HG03108 (cell line): Measurements from ENCODE around the gene SPANXN4.

Experiments used
- ATAC-seq: cut with Tn5 transposase; IDR thresholded peaks from one replicate; pipeline ENCODE4 v1.9.1; 2021; ENCODE audit warnings: moderate library complexity; ENCODE audit not compliant: unreplicated experiment

SPANXN4 gene

GRCh38 chrX:143025628-143026027 lies at the start of gene SPANXN4:
TSS of gene SPANXN4 (plus strand) at chrX:143025928. CDS start at chrX:143026015, 87 bp downstream.
- no peak for ATAC-seq

DNA sequence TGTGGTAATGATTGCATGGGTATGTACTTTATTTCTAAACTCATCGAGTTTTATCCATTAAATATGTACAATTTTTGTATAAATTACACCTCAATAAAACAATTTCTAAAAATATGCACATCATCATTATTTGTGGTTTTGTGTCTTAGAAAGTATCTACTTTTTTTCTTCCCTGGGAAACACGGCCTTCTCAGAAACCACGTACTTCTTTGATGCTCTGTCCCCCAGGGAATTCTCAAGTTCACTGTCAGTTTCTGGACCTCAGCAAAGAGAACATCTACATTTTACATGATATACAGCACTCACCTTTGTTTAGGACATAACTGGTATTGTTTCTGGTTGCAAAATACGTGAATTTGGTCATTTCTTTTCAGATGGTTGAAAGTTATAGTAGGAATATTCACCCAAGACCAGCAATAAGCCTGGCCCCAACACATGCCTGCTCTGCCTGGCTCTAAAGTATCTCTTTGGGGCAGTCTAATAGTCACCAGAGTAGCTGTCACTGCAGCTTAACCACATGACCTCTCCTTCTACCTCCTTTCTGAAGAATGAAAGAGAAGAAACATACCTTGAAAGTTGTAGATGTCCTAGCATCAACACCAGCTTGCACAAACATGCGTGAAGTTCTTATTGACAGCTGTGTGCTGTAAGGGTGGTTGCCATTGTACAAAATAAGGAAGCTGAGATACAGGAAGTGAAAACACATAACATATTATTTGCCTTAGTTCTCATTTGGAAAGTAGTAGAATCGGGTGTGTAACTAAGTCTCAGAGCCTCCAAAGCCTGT lies 48.4 kb upstream of the SPANXN4 start:
- ATAC-seq = peak; percentile 81

- peak; percentile 37 for ATAC-seq
Observed at GRCh38 chrX:142978130-142978684, 47.5 kb upstream of the SPANXN4 start.

DNA sequence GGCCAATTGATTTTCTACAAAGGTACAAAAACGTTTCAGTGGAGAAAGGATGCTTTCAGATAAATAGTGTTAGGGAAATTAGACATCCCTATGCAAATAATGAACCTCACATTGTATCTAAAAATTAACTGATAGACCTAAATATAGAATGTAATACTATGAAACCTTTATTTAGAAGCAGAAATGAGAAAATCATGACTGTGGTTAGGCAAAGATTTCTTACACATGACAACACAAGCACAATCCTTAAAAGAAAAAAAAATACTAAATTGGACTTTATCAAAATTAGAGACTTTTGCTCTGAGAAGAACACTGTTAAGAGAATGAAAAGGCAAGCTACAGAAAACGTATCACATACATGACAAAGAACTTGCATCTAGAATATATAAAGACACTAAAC lies 43.0 kb upstream of the SPANXN4 start:
- no peak for ATAC-seq

GRCh38 chrX:142994988-142995387 lies 30.7 kb upstream of the SPANXN4 start:
- ATAC-seq = no peak

DNA sequence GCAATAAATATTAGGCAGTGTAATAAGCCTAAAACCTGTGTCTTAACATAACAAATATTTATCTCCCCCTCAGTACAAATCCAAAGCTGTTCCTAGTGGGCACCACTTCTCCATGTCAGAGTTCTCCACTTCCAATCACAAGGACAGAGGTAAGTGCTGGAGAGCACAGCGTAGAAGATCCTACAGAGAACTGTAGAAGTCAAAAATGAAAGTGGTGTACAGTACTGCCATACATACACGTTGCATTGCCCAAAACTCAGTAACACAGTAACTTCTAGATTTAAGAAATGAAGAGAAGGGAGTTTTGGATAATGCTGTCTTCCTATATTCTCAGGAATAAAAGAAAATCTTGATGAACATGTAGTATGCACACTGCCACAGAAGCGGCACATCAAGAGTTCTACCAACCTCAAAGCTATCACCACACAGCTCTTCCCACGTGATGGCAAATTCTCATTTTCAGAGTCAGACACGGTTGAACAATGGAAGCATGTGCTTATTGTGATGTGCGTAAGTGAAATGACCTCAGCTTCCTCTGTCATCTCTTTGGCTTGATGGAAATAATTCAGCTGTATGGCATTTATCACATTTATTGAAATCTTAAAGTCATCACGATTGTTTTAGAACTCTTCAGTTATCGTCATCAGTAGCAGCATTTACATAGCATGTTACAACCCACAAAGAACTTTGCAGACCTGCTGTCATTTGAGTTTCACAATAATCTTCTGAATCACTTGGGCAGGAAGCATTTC lies 27.1 kb upstream of the SPANXN4 start:
- no peak for ATAC-seq

DNA sequence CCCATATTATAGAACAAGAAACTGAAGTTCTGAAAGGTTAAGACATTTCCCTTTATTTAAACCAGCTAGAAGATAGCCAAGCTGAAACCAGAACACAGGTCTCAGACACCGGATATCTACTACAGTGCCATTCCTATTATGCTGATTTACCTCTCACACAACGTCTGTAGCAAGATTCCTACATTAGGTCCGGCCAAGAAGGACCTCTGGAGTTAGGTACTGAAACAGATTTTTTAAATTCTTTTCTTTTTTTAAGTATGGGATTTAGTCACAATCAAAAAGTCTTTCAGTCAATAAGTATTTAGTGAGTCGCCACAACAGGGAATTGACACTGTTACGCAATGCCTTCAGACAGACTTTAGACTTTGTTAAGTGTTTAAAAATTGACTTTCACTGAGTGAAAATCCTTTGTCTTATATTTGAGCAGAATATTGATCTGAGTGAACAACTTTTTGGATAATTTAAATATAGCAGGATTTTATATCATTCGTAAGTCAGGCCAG lies 26.5 kb upstream of the SPANXN4 start:
- no peak for ATAC-seq

- ATAC-seq = no peak
Observed at GRCh38 chrX:143002206-143002605, 23.5 kb upstream of the SPANXN4 start.

DNA sequence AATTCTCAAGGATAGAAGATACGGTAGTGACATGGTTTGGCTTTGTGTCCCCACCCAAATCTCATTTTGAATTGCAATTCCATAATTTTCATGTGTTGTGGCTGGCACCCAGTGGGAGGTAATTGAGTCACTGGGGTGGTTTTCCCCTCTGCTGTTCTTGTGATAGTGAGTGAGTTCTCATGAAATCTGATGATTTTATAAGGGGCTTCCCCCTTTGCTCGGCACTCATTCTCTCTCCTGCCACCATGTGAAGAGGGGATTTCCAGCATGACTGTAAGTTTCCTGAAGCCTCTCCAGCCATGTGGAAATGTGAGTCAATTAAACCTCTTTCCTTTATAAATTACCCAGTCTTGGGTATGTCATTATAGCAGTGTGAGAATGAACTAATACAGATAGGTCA lies 8.5 kb upstream of the SPANXN4 start:
- no peak for ATAC-seq

DNA sequence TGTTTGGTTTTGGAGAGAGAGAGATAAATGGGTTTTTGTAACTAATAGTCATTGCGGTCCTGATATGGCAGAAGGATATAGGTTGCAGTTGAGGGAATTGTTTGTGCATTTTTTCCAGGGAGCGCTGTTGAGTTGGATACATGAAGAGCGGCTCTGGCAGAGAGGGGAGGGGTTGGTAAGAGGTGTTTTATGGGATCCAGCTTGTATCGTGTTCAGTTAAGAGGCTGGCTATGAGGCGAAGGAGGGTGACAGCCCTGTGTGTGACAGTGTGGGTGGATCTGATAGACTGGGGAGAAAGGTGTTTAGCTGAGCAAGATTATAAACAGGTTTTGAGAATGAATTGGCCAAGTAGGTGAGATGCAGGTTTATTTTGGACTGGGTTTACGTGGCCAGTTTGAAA lies 1.5 kb downstream of the SPANXN4 start:
- ATAC-seq = no peak

- ATAC-seq = no peak
Observed at GRCh38 chrX:143047511-143047910, 21.8 kb downstream of the SPANXN4 start.

DNA sequence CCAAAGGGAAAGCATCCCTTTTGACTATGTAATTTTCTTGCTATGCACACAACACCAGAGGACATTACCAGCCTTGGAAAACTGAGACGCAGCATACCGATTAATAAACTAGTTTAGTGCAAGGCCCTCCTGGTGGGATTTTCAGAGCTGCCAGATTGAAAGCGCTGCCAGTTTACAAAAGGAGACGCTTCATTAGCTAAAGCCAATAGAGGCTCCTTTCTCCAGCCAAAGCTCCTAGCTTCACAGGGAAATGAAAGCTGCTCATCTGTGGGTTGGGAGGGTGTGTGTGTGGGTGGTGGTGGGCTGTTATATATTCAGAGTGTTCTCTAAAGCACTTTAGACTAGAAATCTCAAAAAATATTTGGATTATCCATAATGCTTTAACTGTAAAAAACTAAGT lies 32.4 kb downstream of the SPANXN4 start:
- no peak for ATAC-seq

DNA sequence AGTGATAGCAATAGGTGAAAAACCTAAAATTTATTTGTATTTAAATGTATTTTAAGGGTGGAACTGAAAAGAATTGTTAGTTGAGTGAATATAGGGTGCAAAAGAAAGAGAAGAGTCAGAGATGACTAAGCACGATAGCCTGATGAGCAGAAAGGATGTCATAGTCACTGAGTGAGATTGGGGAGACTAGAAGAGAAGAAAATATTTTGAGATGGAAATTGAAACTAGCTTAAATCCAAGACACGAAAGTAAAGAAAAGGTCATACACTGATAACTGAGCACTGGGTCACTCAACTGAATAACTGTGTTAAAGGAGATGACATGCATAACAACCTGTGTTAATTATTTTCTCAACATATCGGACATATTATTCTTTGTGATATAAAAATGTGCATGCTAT lies 55.5 kb downstream of the SPANXN4 start:
- ATAC-seq = no peak

GRCh38 chrX:143082537-143082936 lies 56.8 kb downstream of the SPANXN4 start:
- ATAC-seq = no peak
